Astrocyte (in vitro differentiated cells and primary cell): Measurements from ENCODE around the gene GRIN2D. TPM values are rescaled to one million over a fixed set of nuclear protein-coding genes. Genes with fewer than 3 reads are reported as not detected.

Experiments
- DNase-seq: peaks from one replicate; pipeline ENCODE4 v3.0.0-alpha.2; 2010; ENCODE audit warnings: low read depth
- FAIRE-seq: peaks from 2 replicates; lab custom pipeline; 2011; peaks lifted over from hg19 to GRCh38; lab: Jason Lieb, UNC
- H2AFZ ChIP-seq: 2 replicates; pipeline ENCODE4 v1.6.0; 2012; ENCODE audit warnings: low read depth, low read length, inconsistent platforms
- H3K27ac ChIP-seq: 2 replicates; pipeline ENCODE4 v1.5.1; 2011; ENCODE audit warnings: low read depth, low read length, inconsistent platforms
- H3K27me3 ChIP-seq: 2 replicates; pipeline ENCODE4 v1.6.0; 2011; ENCODE audit warnings: low read length, inconsistent platforms; ENCODE audit not compliant: insufficient read depth
- H3K36me3 ChIP-seq: 2 replicates; pipeline ENCODE4 v1.5.1; 2011; ENCODE audit warnings: low read length, inconsistent platforms; ENCODE audit not compliant: insufficient read depth
- H3K4me1 ChIP-seq: 2 replicates; pipeline ENCODE4 v1.5.1; 2011; ENCODE audit warnings: low read length, inconsistent platforms; ENCODE audit not compliant: insufficient read depth
- H3K4me2 ChIP-seq: 2 replicates; pipeline ENCODE4 v1.6.0; 2012; ENCODE audit warnings: low read length, inconsistent platforms
- H3K4me3 ChIP-seq: 2 replicates; pipeline ENCODE4 v1.5.1; 2011; ENCODE audit warnings: low read depth, mild to moderate bottlenecking, low read length, inconsistent platforms; ENCODE audit not compliant: insufficient read depth
- H3K79me2 ChIP-seq: 2 replicates; pipeline ENCODE4 v1.6.0; 2012; ENCODE audit warnings: mild to moderate bottlenecking, low read length, inconsistent platforms; ENCODE audit not compliant: insufficient read depth
- H3K9ac ChIP-seq: 2 replicates; pipeline ENCODE4 v1.6.0; 2012; ENCODE audit warnings: mild to moderate bottlenecking, low read length, inconsistent platforms
- H3K9me3 ChIP-seq: 2 replicates; pipeline ENCODE4 v1.5.1; 2012; ENCODE audit warnings: low read depth, mild to moderate bottlenecking, low read length, inconsistent platforms; ENCODE audit not compliant: insufficient read depth
- H4K20me1 ChIP-seq: 2 replicates; pipeline ENCODE4 v1.6.0; 2012; ENCODE audit warnings: low read length, inconsistent platforms; ENCODE audit not compliant: insufficient read depth
- H3K27ac Mint-ChIP-seq: one replicate; pipeline ENCODE4 v1.8.0; 2021; ENCODE audit warnings: mild to moderate bottlenecking, mixed read lengths; ENCODE audit not compliant: unreplicated experiment
- H3K27me3 Mint-ChIP-seq: one replicate; pipeline ENCODE4 v1.8.0; 2021; ENCODE audit warnings: low read depth, mixed read lengths; ENCODE audit not compliant: unreplicated experiment
- H3K36me3 Mint-ChIP-seq: one replicate; pipeline ENCODE4 v1.8.0; 2021; ENCODE audit warnings: low read depth, mixed read lengths; ENCODE audit not compliant: unreplicated experiment
- H3K4me1 Mint-ChIP-seq: one replicate; pipeline ENCODE4 v1.8.0; 2021; ENCODE audit warnings: low read depth, mixed read lengths; ENCODE audit not compliant: unreplicated experiment
- H3K4me3 Mint-ChIP-seq: one replicate; pipeline ENCODE4 v1.8.0; 2021; ENCODE audit warnings: mild to moderate bottlenecking, moderate library complexity, mixed read lengths; ENCODE audit not compliant: unreplicated experiment
- H3K9me3 Mint-ChIP-seq: one replicate; pipeline ENCODE4 v1.8.0; 2021; ENCODE audit warnings: mild to moderate bottlenecking, mixed read lengths; ENCODE audit not compliant: unreplicated experiment
- CTCF ChIP-seq: IDR thresholded peaks from 2 replicates; pipeline ENCODE4 v1.5.1; 2011; ENCODE audit warnings: low read depth, mild to moderate bottlenecking, inconsistent platforms, low read length, moderate library complexity; ENCODE audit not compliant: insufficient read depth
- EZH2 ChIP-seq: IDR thresholded peaks from 2 replicates; pipeline ENCODE4 v1.6.1; 2012; ENCODE audit warnings: mild to moderate bottlenecking, low read length, inconsistent platforms; ENCODE audit not compliant: insufficient read depth
- total RNA-seq: library from RNA; stranded (reverse); gene quantifications from 2 replicates; pipeline ENCODE4 v1.2.1, GENCODE V29; 2021

The GRIN2D gene
- total RNA-seq, 1 donor from 2014 or later = 6.2 TPM

- H3K4me3 ChIP-seq = no peak overlapping the region
- H3K27me3 ChIP-seq = no peaks in the 10 kb centered on the region
- H3K79me2 ChIP-seq = no peaks in the 10 kb centered on the region
- H3K9me3 Mint-ChIP-seq = no peaks in the 10 kb centered on the region
- H3K4me3 Mint-ChIP-seq = no peak overlapping the region
- H4K20me1 ChIP-seq = no peaks in the 10 kb centered on the region
- H3K27ac ChIP-seq = no peak overlapping the region
- H3K9ac ChIP-seq = no peak overlapping the region
- no peaks in the 10 kb centered on the region for H3K4me1 ChIP-seq
- H2AFZ ChIP-seq = no peak overlapping the region
- no peak overlapping the region for H3K27ac Mint-ChIP-seq
- TF ChIP-seq EZH2 = no peak
- TF ChIP-seq CTCF = no peak
- no peaks in the 10 kb centered on the region for H3K4me1 Mint-ChIP-seq
- no peak overlapping the region for H3K4me2 ChIP-seq
- FAIRE-seq (no peak), DNase-seq (no peak)
- peaks cover 25% of the 10 kb centered on the region for H3K27me3 Mint-ChIP-seq
- H3K36me3 ChIP-seq = no peaks in the 10 kb centered on the region
- H3K9me3 ChIP-seq = no peaks in the 10 kb centered on the region
- H3K36me3 Mint-ChIP-seq = peaks cover 6% of the 10 kb centered on the region
Measured at GRCh38 chr19:48372904-48373303, 20.6 kb upstream of the GRIN2D start.

GRCh38 chr19:48373567-48373966 is 19.9 kb upstream of the GRIN2D start:
- no peaks in the 10 kb centered on the region for H3K4me1 Mint-ChIP-seq
- Histone ChIP-seq H3K9ac (no peak overlapping the region), H3K9me3 (no peaks in the 10 kb centered on the region), H3K27ac (no peak overlapping the region), H3K36me3 (no peaks in the 10 kb centered on the region), H3K4me2 (no peak overlapping the region), H3K27me3 (no peaks in the 10 kb centered on the region), H2AFZ (no peak overlapping the region), H3K4me1 (no peaks in the 10 kb centered on the region), H3K4me3 (no peak overlapping the region), H3K79me2 (no peaks in the 10 kb centered on the region), H4K20me1 (no peaks in the 10 kb centered on the region)
- H3K4me3 Mint-ChIP-seq = no peak overlapping the region
- TF ChIP-seq CTCF (no peak), EZH2 (no peak)
- no peak for FAIRE-seq
- peaks cover 6% of the 10 kb centered on the region for H3K36me3 Mint-ChIP-seq
- no peak for DNase-seq
- no peak overlapping the region for H3K27ac Mint-ChIP-seq
- H3K27me3 Mint-ChIP-seq = peaks cover 25% of the 10 kb centered on the region
- H3K9me3 Mint-ChIP-seq = no peaks in the 10 kb centered on the region

GRCh38 chr19:48378194-48378570 is 15.3 kb upstream of the GRIN2D start:
- H4K20me1 ChIP-seq = peaks cover 7% of the 10 kb centered on the region
- TF ChIP-seq EZH2 (no peak), CTCF (no peak)
- no peak overlapping the region for H3K4me3 ChIP-seq
- Mint-ChIP-seq H3K27me3 (peaks cover 9% of the 10 kb centered on the region), H3K4me3 (no peak overlapping the region), H3K36me3 (peaks cover 13% of the 10 kb centered on the region), H3K27ac (no peak overlapping the region), H3K9me3 (no peaks in the 10 kb centered on the region), H3K4me1 (no peaks in the 10 kb centered on the region)
- H3K4me2 ChIP-seq = no peak overlapping the region
- H3K9me3 ChIP-seq = no peaks in the 10 kb centered on the region
- H3K4me1 ChIP-seq = no peaks in the 10 kb centered on the region
- H3K27me3 ChIP-seq = no peaks in the 10 kb centered on the region
- H3K27ac ChIP-seq = no peak overlapping the region
- peaks cover 11% of the 10 kb centered on the region for H3K36me3 ChIP-seq
- H3K79me2 ChIP-seq = no peaks in the 10 kb centered on the region
- H3K9ac ChIP-seq = no peak overlapping the region
- H2AFZ ChIP-seq = no peak overlapping the region
- DNase-seq (no peak), FAIRE-seq (no peak)
